ENCODE data around the gene PLXNA4. TPM values are rescaled to one million over a fixed set of nuclear protein-coding genes. Genes with fewer than 3 reads are reported as not detected.

Gene PLXNA4
- total RNA-seq, 1 donor from 2014 or later: 3.3 TPM

GRCh38 chr7:132461032-132461592 is 115.2 kb downstream of the PLXNA4 start:
- H3K27me3 Mint-ChIP-seq (ENCODE audit: low read depth, unreplicated experiment): peaks cover 40% of the 10 kb centered on the region
- no peak overlapping the region for H3K4me3 Mint-ChIP-seq (ENCODE audit: unreplicated experiment)
- Histone ChIP-seq H3K27ac (ENCODE audit: low read depth, low read length) (no peak overlapping the region), H3K27me3 (ENCODE audit: insufficient read depth, low read length) (no peaks in the 10 kb centered on the region), H3K79me2 (ENCODE audit: insufficient read depth, low read length) (no peaks in the 10 kb centered on the region), H3K4me1 (ENCODE audit: insufficient read depth, low read length) (peaks cover 9% of the 10 kb centered on the region), H4K20me1 (ENCODE audit: insufficient read depth, low read length) (no peaks in the 10 kb centered on the region), H3K4me2 (ENCODE audit: low read length) (no peak overlapping the region), H3K9ac (ENCODE audit: low read length) (no peak overlapping the region), H3K36me3 (ENCODE audit: insufficient read depth, low read length) (no peaks in the 10 kb centered on the region), H3K9me3 (ENCODE audit: insufficient read depth, low read depth, low read length) (no peaks in the 10 kb centered on the region), H2AFZ (ENCODE audit: low read depth, low read length) (no peak overlapping the region), H3K4me3 (ENCODE audit: insufficient read depth, low read depth, low read length) (no peak overlapping the region)
- no peaks in the 10 kb centered on the region for H3K36me3 Mint-ChIP-seq (ENCODE audit: low read depth, unreplicated experiment)
- no peaks in the 10 kb centered on the region for H3K9me3 Mint-ChIP-seq (ENCODE audit: unreplicated experiment)
- no peak overlapping the region for H3K27ac Mint-ChIP-seq (ENCODE audit: unreplicated experiment)
- H3K4me1 Mint-ChIP-seq (ENCODE audit: low read depth, unreplicated experiment): peaks cover 6% of the 10 kb centered on the region
- FAIRE-seq: no peak
- TF ChIP-seq CTCF (IDR thresholded peaks at IDR 0.05; ENCODE audit: insufficient read depth, low read depth, low read length): no peak
- TF ChIP-seq EZH2 (IDR thresholded peaks at IDR 0.05; ENCODE audit: insufficient read depth, low read length): no peak
- no peak for DNase-seq (ENCODE audit: low read depth)

- H3K4me2 ChIP-seq (ENCODE audit: low read length): no peak overlapping the region
- H2AFZ ChIP-seq (ENCODE audit: low read depth, low read length): no peak overlapping the region
- H3K9me3 ChIP-seq (ENCODE audit: insufficient read depth, low read depth, low read length): no peaks in the 10 kb centered on the region
- no peaks in the 10 kb centered on the region for H3K9me3 Mint-ChIP-seq (ENCODE audit: unreplicated experiment)
- no peaks in the 10 kb centered on the region for H3K36me3 ChIP-seq (ENCODE audit: insufficient read depth, low read length)
- no peaks in the 10 kb centered on the region for H3K36me3 Mint-ChIP-seq (ENCODE audit: low read depth, unreplicated experiment)
- no peaks in the 10 kb centered on the region for H3K79me2 ChIP-seq (ENCODE audit: insufficient read depth, low read length)
- no peak for DNase-seq (ENCODE audit: low read depth)
- peaks cover 45% of the 10 kb centered on the region for H3K27me3 Mint-ChIP-seq (ENCODE audit: low read depth, unreplicated experiment)
- H3K4me3 Mint-ChIP-seq (ENCODE audit: unreplicated experiment): no peak overlapping the region
- H3K4me3 ChIP-seq (ENCODE audit: insufficient read depth, low read depth, low read length): no peak overlapping the region
- peaks cover 3% of the 10 kb centered on the region for H3K4me1 Mint-ChIP-seq (ENCODE audit: low read depth, unreplicated experiment)
- FAIRE-seq: no peak
- H3K27ac ChIP-seq (ENCODE audit: low read depth, low read length): no peak overlapping the region
- peaks cover 5% of the 10 kb centered on the region for H3K4me1 ChIP-seq (ENCODE audit: insufficient read depth, low read length)
- TF ChIP-seq EZH2 (IDR thresholded peaks at IDR 0.05; ENCODE audit: insufficient read depth, low read length) (no peak), CTCF (IDR thresholded peaks at IDR 0.05; ENCODE audit: insufficient read depth, low read depth, low read length) (no peak)
- H3K27ac Mint-ChIP-seq (ENCODE audit: unreplicated experiment): no peak overlapping the region
- no peaks in the 10 kb centered on the region for H3K27me3 ChIP-seq (ENCODE audit: insufficient read depth, low read length)
- no peaks in the 10 kb centered on the region for H4K20me1 ChIP-seq (ENCODE audit: insufficient read depth, low read length)
- no peak overlapping the region for H3K9ac ChIP-seq (ENCODE audit: low read length)
These were observed 117.5 kb downstream of the PLXNA4 start for GRCh38 chr7:132458729-132459128.

GRCh38 chr7:132457658-132458057 is 118.6 kb downstream of the PLXNA4 start:
- FAIRE-seq (no peak), DNase-seq (ENCODE audit: low read depth) (no peak)
- H3K36me3 Mint-ChIP-seq (ENCODE audit: low read depth, unreplicated experiment): no peaks in the 10 kb centered on the region
- H3K27me3 Mint-ChIP-seq (ENCODE audit: low read depth, unreplicated experiment): peaks cover 54% of the 10 kb centered on the region
- no peak overlapping the region for H3K27ac Mint-ChIP-seq (ENCODE audit: unreplicated experiment)
- Histone ChIP-seq H3K36me3 (ENCODE audit: insufficient read depth, low read length) (no peaks in the 10 kb centered on the region), H2AFZ (ENCODE audit: low read depth, low read length) (no peak overlapping the region), H3K9ac (ENCODE audit: low read length) (no peak overlapping the region), H3K4me1 (ENCODE audit: insufficient read depth, low read length) (peaks cover 5% of the 10 kb centered on the region), H3K9me3 (ENCODE audit: insufficient read depth, low read depth, low read length) (no peaks in the 10 kb centered on the region), H3K4me3 (ENCODE audit: insufficient read depth, low read depth, low read length) (no peak overlapping the region), H3K79me2 (ENCODE audit: insufficient read depth, low read length) (no peaks in the 10 kb centered on the region), H3K4me2 (ENCODE audit: low read length) (no peak overlapping the region), H3K27ac (ENCODE audit: low read depth, low read length) (no peak overlapping the region), H3K27me3 (ENCODE audit: insufficient read depth, low read length) (no peaks in the 10 kb centered on the region), H4K20me1 (ENCODE audit: insufficient read depth, low read length) (no peaks in the 10 kb centered on the region)
- peaks cover 3% of the 10 kb centered on the region for H3K4me1 Mint-ChIP-seq (ENCODE audit: low read depth, unreplicated experiment)
- peaks cover 2% of the 10 kb centered on the region for H3K9me3 Mint-ChIP-seq (ENCODE audit: unreplicated experiment)
- TF ChIP-seq CTCF (IDR thresholded peaks at IDR 0.05; ENCODE audit: insufficient read depth, low read depth, low read length) (no peak), EZH2 (IDR thresholded peaks at IDR 0.05; ENCODE audit: insufficient read depth, low read length) (no peak)
- H3K4me3 Mint-ChIP-seq (ENCODE audit: unreplicated experiment): no peak overlapping the region

Data from astrocyte (in vitro differentiated cells and primary cell).